DND-41 (cell line): ENCODE measurements around the gene CACNA2D3.

Source experiments
- ATAC-seq: fragments of 200-7000 bp; cut with Tn5 transposase; 3 replicates; pipeline ENCODE4 v1.9.1; 2021; ENCODE audit warnings: low read depth; ENCODE audit not compliant: insufficient read depth
- DNase-seq: peaks from one replicate; pipeline ENCODE4 v3.0.0-alpha.2; 2020
- H2AFZ ChIP-seq: 2 replicates; pipeline ENCODE4 v1.6.0; 2012; ENCODE audit warnings: low read depth, low read length
- H3K27ac ChIP-seq: 2 replicates; pipeline ENCODE4 v1.5.1; 2012; ENCODE audit warnings: low read length, inconsistent platforms
- H3K27me3 ChIP-seq: fragments of 200-600 bp; sonication (generic); 2 replicates; pipeline ENCODE4 v1.6.0; 2012; ENCODE audit warnings: low read length, mild to moderate bottlenecking, inconsistent platforms; ENCODE audit not compliant: insufficient read depth, poor library complexity
- H3K36me3 ChIP-seq: 2 replicates; pipeline ENCODE4 v1.5.1; 2012; ENCODE audit warnings: low read length, inconsistent platforms; ENCODE audit not compliant: insufficient read depth
- H3K4me1 ChIP-seq: 2 replicates; pipeline ENCODE4 v1.5.1; 2012; ENCODE audit warnings: mild to moderate bottlenecking, low read length; ENCODE audit not compliant: insufficient read depth
- H3K4me2 ChIP-seq: 2 replicates; pipeline ENCODE4 v1.6.0; 2012; ENCODE audit warnings: mild to moderate bottlenecking, moderate library complexity, low read length, inconsistent platforms; ENCODE audit not compliant: insufficient read depth
- H3K4me3 ChIP-seq, 2 experiments: fragments of 200-600 bp in 1 of 2; shearing (Covaris generic) in 1 of 2; 2 replicates each; pipeline ENCODE4 v1.5.1; 2012 to 2016; ENCODE audit warnings: inconsistent platforms in 2 of 2, low read length in 2 of 2, mild to moderate bottlenecking in 2 of 2, low read depth in 1 of 2, moderate library complexity in 1 of 2
- H3K79me2 ChIP-seq: 2 replicates; pipeline ENCODE4 v1.6.0; 2012; ENCODE audit warnings: low read length, inconsistent platforms; ENCODE audit not compliant: insufficient read depth
- H3K9ac ChIP-seq: 2 replicates; pipeline ENCODE4 v1.6.0; 2012; ENCODE audit warnings: low read depth, mild to moderate bottlenecking, inconsistent platforms, low read length, moderate library complexity
- H3K9me3 ChIP-seq: 2 replicates; pipeline ENCODE4 v1.5.1; 2012; ENCODE audit warnings: low read length, moderate library complexity, mild to moderate bottlenecking, inconsistent platforms; ENCODE audit not compliant: insufficient read depth, severe bottlenecking
- H4K20me1 ChIP-seq: 2 replicates; pipeline ENCODE4 v1.6.0; 2012; ENCODE audit warnings: low read length; ENCODE audit not compliant: insufficient read depth
- EZH2 ChIP-seq: IDR thresholded peaks from 3 replicates; pipeline ENCODE4 v1.6.1; 2012; ENCODE audit warnings: borderline replicate concordance, low read depth, mild to moderate bottlenecking, moderate library complexity, low read length, inconsistent platforms; ENCODE audit not compliant: severe bottlenecking
- TF ChIP-seq, protein P1 (sequence below): IDR thresholded peaks from 2 replicates; pipeline ENCODE4 v1.5.1; 2012; ENCODE audit warnings: borderline replicate concordance, low read length, moderate library complexity, mild to moderate bottlenecking; ENCODE audit not compliant: poor library complexity, severe bottlenecking; ENCODE audit errors: extremely low read depth

The CACNA2D3 gene

DNA sequence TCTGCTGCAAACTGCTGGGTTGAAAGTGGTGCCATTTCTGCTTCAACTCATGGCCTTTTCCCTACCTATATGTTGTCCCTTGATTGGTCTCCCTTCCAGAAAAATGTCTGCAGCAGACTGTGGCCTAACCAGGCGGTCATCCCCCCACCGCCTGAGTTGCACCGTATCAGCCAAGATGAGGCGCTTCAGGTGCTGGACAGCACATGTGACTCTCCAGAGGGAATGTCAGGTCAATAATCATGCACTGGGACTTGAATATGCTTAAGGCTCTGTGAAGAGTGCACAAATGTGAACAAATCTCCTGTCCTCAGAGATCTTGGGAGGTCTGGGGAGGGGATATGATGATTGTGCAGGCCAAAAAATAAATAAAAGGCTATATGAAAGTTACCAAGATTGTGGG lies 773.3 kb downstream of the CACNA2D3 start:
- ATAC-seq (no peak), DNase-seq (no peak)
- H3K27me3 ChIP-seq = no peaks in the 10 kb centered on the region
- no peak overlapping the region for H3K4me3 ChIP-seq
- H3K36me3 ChIP-seq = no peaks in the 10 kb centered on the region
- H3K4me1 ChIP-seq = no peaks in the 10 kb centered on the region
- no peak overlapping the region for H3K27ac ChIP-seq
- H3K79me2 ChIP-seq = no peaks in the 10 kb centered on the region
- H2AFZ ChIP-seq = no peak overlapping the region
- H3K9ac ChIP-seq = no peak overlapping the region
- H4K20me1 ChIP-seq = no peaks in the 10 kb centered on the region
- no peaks in the 10 kb centered on the region for H3K9me3 ChIP-seq
- no peak overlapping the region for H3K4me2 ChIP-seq
- TF ChIP-seq, protein P1, sequence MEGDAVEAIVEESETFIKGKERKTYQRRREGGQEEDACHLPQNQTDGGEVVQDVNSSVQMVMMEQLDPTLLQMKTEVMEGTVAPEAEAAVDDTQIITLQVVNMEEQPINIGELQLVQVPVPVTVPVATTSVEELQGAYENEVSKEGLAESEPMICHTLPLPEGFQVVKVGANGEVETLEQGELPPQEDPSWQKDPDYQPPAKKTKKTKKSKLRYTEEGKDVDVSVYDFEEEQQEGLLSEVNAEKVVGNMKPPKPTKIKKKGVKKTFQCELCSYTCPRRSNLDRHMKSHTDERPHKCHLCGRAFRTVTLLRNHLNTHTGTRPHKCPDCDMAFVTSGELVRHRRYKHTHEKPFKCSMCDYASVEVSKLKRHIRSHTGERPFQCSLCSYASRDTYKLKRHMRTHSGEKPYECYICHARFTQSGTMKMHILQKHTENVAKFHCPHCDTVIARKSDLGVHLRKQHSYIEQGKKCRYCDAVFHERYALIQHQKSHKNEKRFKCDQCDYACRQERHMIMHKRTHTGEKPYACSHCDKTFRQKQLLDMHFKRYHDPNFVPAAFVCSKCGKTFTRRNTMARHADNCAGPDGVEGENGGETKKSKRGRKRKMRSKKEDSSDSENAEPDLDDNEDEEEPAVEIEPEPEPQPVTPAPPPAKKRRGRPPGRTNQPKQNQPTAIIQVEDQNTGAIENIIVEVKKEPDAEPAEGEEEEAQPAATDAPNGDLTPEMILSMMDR = no peak
- no peak for TF ChIP-seq EZH2

DNA sequence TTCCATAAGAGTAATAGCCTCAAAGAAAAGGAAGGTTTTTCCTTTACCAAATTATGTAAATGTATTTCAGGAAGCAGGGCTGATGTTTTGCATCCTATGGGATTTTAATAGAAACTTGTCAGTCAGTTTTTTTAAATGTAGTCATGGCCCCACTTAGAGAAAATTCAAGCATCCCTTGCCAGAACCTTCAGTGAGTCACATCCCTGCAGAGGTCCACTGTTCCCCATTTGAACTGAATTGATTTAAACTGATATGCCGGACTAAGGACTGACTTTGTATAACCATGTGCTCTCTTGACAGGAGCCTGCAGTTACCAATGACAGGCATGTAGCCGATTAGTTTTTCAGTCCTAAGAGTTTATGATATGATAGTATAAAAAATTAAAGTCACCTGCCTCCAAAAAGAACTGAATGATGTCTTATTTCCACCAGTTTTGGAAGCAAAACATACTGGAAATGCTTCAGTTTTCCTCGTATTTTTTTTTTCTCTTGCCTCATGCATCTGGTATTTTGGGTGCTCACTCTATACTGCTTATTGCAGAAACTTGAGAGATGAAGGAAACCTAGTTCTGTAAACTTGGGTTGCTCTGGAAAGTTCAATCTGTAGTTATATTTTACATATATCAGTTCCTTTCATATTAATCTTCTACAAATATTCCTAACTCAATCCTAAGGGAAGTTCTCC lies 774.8 kb downstream of the CACNA2D3 start:
- TF ChIP-seq, protein P1 = no peak
- TF ChIP-seq EZH2 = no peak
- H3K4me3 ChIP-seq = no peak overlapping the region
- H3K36me3 ChIP-seq = no peaks in the 10 kb centered on the region
- H3K27me3 ChIP-seq = no peaks in the 10 kb centered on the region
- no peak for ATAC-seq
- H3K4me1 ChIP-seq = no peaks in the 10 kb centered on the region
- no peak overlapping the region for H3K9ac ChIP-seq
- H3K79me2 ChIP-seq = no peaks in the 10 kb centered on the region
- H3K9me3 ChIP-seq = no peaks in the 10 kb centered on the region
- no peak overlapping the region for H3K27ac ChIP-seq
- H2AFZ ChIP-seq = no peak overlapping the region
- H4K20me1 ChIP-seq = no peaks in the 10 kb centered on the region
- H3K4me2 ChIP-seq = no peak overlapping the region
- DNase-seq = no peak

DNA sequence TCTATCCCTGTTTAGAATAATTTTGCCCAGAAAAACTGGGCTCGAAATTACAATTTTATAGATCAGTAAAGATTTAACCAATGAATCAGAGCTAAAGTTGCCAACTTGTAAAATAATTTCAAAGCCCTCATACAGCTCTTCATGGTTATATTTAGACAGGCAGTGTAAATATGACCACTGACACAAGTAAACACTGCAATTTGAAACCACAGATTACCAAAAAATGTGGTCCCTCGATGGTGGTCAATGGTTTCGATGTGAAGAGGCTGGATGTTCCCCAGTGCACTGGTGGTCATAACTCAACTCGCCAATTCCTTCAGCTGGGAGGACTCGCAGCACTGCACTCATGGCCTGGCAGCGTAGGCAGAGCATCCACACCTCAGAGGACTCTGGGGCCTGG lies 776.9 kb downstream of the CACNA2D3 start:
- no peak for TF ChIP-seq EZH2
- TF ChIP-seq, protein P1 = no peak
- Histone ChIP-seq H3K4me3 (no peak overlapping the region), H4K20me1 (no peaks in the 10 kb centered on the region), H3K9ac (no peak overlapping the region), H3K36me3 (no peaks in the 10 kb centered on the region), H3K27me3 (no peaks in the 10 kb centered on the region), H3K4me1 (no peaks in the 10 kb centered on the region), H3K27ac (no peak overlapping the region), H3K4me2 (no peak overlapping the region), H3K9me3 (no peaks in the 10 kb centered on the region), H3K79me2 (no peaks in the 10 kb centered on the region), H2AFZ (no peak overlapping the region)
- ATAC-seq (no peak), DNase-seq (no peak)
